SK-N-SH (cell line): ENCODE results near the gene PXYLP1. TPM values are rescaled to one million over a fixed set of nuclear protein-coding genes. Genes with fewer than 3 reads are reported as not detected.

Experiments used
- CTCF ChIA-PET: fragments of 300-600, 350-600 bp; formaldehyde crosslinking; extraction: SDS; loops from one replicate; lab custom pipeline; 2021; lab: Yijun Ruan, JAX
- POLR2A ChIA-PET: fragments of 350-600 bp; sonication (Branson Sonifier 250); formaldehyde crosslinking; extraction: SDS; loops from one replicate; lab custom pipeline; 2020; ENCODE audit warnings: antibody characterized with exemption, inconsistent platforms; lab: Yijun Ruan, JAX
- DNase-seq: peaks from one replicate; pipeline ENCODE4 v3.0.0; 2012
- H2AFZ ChIP-seq: fragments of 200-600 bp; sonication (generic); 2 replicates; pipeline ENCODE4 v1.8.1; 2016; ENCODE audit warnings: antibody characterized with exemption, mild to moderate bottlenecking, low read depth
- H3F3A ChIP-seq: fragments of 200-600 bp; sonication (generic); replicated peaks from 2 replicates; pipeline ENCODE3; 2016; ENCODE audit warnings: antibody characterized with exemption, mild to moderate bottlenecking; ENCODE audit not compliant: insufficient read depth
- H3K27ac ChIP-seq, 2 experiments: fragments of 200-500 bp in 1 of 2; fragments of 200-600 bp in 1 of 2; sonication (Bioruptor generic) in 1 of 2; sonication (generic), shearing (Covaris generic) in 1 of 2; 2 replicates each; pipeline versions ENCODE4 v1.5.1 to v1.6.1; 2014 to 2016; ENCODE audit warnings: low read depth in 2 of 2, inconsistent platforms in 1 of 2, low read length in 1 of 2, mild to moderate bottlenecking in 1 of 2, mixed read lengths in 1 of 2
- H3K27me3 ChIP-seq: fragments of 200-600 bp; sonication (generic), shearing (Covaris generic); 2 replicates; pipeline ENCODE4 v1.6.1; 2016; ENCODE audit warnings: mixed run types; ENCODE audit not compliant: insufficient read depth
- H3K36me3 ChIP-seq, 2 experiments: fragments of 200-500 bp in 1 of 2; fragments of 200-600 bp in 1 of 2; sonication (Bioruptor generic) in 1 of 2; sonication (generic) in 1 of 2; replicated peaks in 1 of 2; 2 replicates each; pipeline versions ENCODE3 to v1.5.1; 2014 to 2016; ENCODE audit warnings: low read length in 1 of 2, mild to moderate bottlenecking in 1 of 2; ENCODE audit not compliant: insufficient read depth in 2 of 2, control insufficient read depth in 1 of 2
- H3K4me1 ChIP-seq, 2 experiments: fragments of 200-500 bp in 1 of 2; fragments of 200-600 bp in 1 of 2; sonication (Bioruptor generic) in 1 of 2; sonication (generic), shearing (Covaris generic) in 1 of 2; 2 replicates each; pipeline versions ENCODE4 v1.5.1 to v1.6.1; 2014 to 2016; ENCODE audit warnings: low read depth in 1 of 2, low read length in 1 of 2, mixed run types in 1 of 2; ENCODE audit not compliant: insufficient read depth in 2 of 2, control insufficient read depth in 1 of 2
- H3K4me2 ChIP-seq: fragments of 200-600 bp; sonication (generic), shearing (Covaris generic); 2 replicates; pipeline ENCODE4 v1.6.1; 2017; ENCODE audit warnings: mixed run types
- H3K4me3 ChIP-seq, 2 experiments: fragments of 200-500 bp in 1 of 2; fragments of 200-600 bp in 1 of 2; sonication (Bioruptor generic) in 1 of 2; sonication (generic), shearing (Covaris generic) in 1 of 2; 2 replicates each; pipeline versions ENCODE4 v1.5.1 to v1.8.1; 2014 to 2016; ENCODE audit warnings: low read depth in 2 of 2, inconsistent platforms in 1 of 2, low read length in 1 of 2, mild to moderate bottlenecking in 1 of 2, mixed read lengths in 1 of 2, moderate library complexity in 1 of 2
- H3K79me2 ChIP-seq: fragments of 200-600 bp; sonication (generic); 2 replicates; pipeline ENCODE4 v1.8.1; 2017; ENCODE audit warnings: mild to moderate bottlenecking; ENCODE audit not compliant: insufficient read depth
- H3K9ac ChIP-seq: fragments of 200-600 bp; sonication (generic); 2 replicates; pipeline ENCODE4 v1.6.1; 2017; ENCODE audit warnings: mixed run types
- H3K9me2 ChIP-seq: fragments of 200-600 bp; sonication (generic); 2 replicates; pipeline ENCODE4 v1.6.1; 2017; ENCODE audit warnings: mixed run types
- H3K9me3 ChIP-seq: fragments of 200-600 bp; sonication (generic); 2 replicates; pipeline ENCODE4 v1.6.1; 2017; ENCODE audit warnings: mixed run types, mild to moderate bottlenecking, moderate library complexity
- H4K20me1 ChIP-seq: fragments of 200-600 bp; sonication (generic); 2 replicates; pipeline ENCODE4 v1.6.1; 2017; ENCODE audit warnings: mild to moderate bottlenecking, mixed run types; ENCODE audit not compliant: insufficient read depth
- FOXJ3 ChIP-seq: sonication (generic); formaldehyde crosslinking; IDR thresholded peaks from 2 replicates; pipeline ENCODE4 v1.5.1; 2020; ENCODE audit warnings: mild to moderate bottlenecking, missing genetic modification reagents
- FOXM1 ChIP-seq: IDR thresholded peaks from 2 replicates; pipeline ENCODE4 v1.4.0; 2012; ENCODE audit warnings: low read depth, mild to moderate bottlenecking
- NRF1 ChIP-seq: IDR thresholded peaks from 2 replicates; pipeline ENCODE4 v1.6.1; 2012; ENCODE audit warnings: low read depth, mild to moderate bottlenecking, low read length
- PBX3 ChIP-seq: IDR thresholded peaks from 2 replicates; pipeline ENCODE4; 2012
- POLR2AphosphoS5 ChIP-seq: IDR thresholded peaks from 2 replicates; pipeline ENCODE4 v1.6.1; 2012; ENCODE audit warnings: low read depth, low read length
- RAD21 ChIP-seq: IDR thresholded peaks from 2 replicates; pipeline ENCODE4 v1.6.1; 2012; ENCODE audit warnings: mild to moderate bottlenecking, low read length
- RCOR1 ChIP-seq: fragments of 150-350 bp; IDR thresholded peaks from 2 replicates; pipeline ENCODE4 v1.6.1; 2017; ENCODE audit warnings: antibody characterized with exemption, low read length
- REST ChIP-seq: IDR thresholded peaks from 2 replicates; pipeline ENCODE4 v1.6.1; 2012; ENCODE audit warnings: mild to moderate bottlenecking, low read depth, low read length, moderate library complexity
- RXRA ChIP-seq: IDR thresholded peaks from 2 replicates; pipeline ENCODE4 v1.4.0; 2012; ENCODE audit warnings: low read depth, mild to moderate bottlenecking, borderline replicate concordance
- SMC3 ChIP-seq: IDR thresholded peaks from 2 replicates; pipeline ENCODE4 v1.6.1; 2012; ENCODE audit warnings: low read depth, low read length, improper control_type of control experiment
- USF1 ChIP-seq: IDR thresholded peaks from 2 replicates; pipeline ENCODE4 v1.4.0; 2012; ENCODE audit warnings: low read depth, borderline replicate concordance
- USF2 ChIP-seq: fragments of 150-350 bp; IDR thresholded peaks from 2 replicates; pipeline ENCODE4 v1.6.1; 2017; ENCODE audit warnings: antibody characterized with exemption, low read length, low read depth, borderline replicate concordance
- WGBS: methylation state at CpG from one replicate; pipeline ENCODE4 v1.1.6; 2017; ENCODE audit warnings: low lambda C conversion rate; 5-methylcytosine and 5-hydroxymethylcytosine counted together
- polyA plus RNA-seq, 3 experiments: library from polyadenylated mRNA; depleted of rRNA; stranded (reverse); fragments of >200 nt; gene quantifications; 2 replicates each; pipeline ENCODE4 v1.2.3, GENCODE V29; 2012
- TF ChIP-seq, protein P1 (sequence below): fragments of 200-600 bp; sonication (generic); IDR thresholded peaks from 2 replicates; pipeline ENCODE4 v1.6.1; 2017; ENCODE audit warnings: antibody characterized with exemption, mild to moderate bottlenecking, moderate library complexity
- TF ChIP-seq, protein P2 (sequence below): fragments of 150-350 bp; IDR thresholded peaks from 2 replicates; pipeline ENCODE4 v1.6.1; 2016; ENCODE audit warnings: mild to moderate bottlenecking, low read depth, low read length

Gene PXYLP1
- polyA plus RNA-seq, 1 of the 3 experiments (the other 2 are of a cell fraction) = 8.6 TPM

- 34% methylated on average over 4 of the region's 4 CpGs for WGBS
- Histone ChIP-seq H3K9me3 (no peaks in the 10 kb centered on the region), H3K4me3 (no peak overlapping the region), H3K4me1 (no peaks in the 10 kb centered on the region), H3K4me2 (no peak overlapping the region), H3K36me3 (no peaks in the 10 kb centered on the region), H3K9ac (no peak overlapping the region), H3K9me2 (no peaks in the 10 kb centered on the region), H3K27ac (no peak overlapping the region), H4K20me1 (no peaks in the 10 kb centered on the region), H3K27me3 (no peaks in the 10 kb centered on the region; the same call in 1 of the 2 replicates), H2AFZ (no peak overlapping the region), H3K79me2 (no peaks in the 10 kb centered on the region), H3F3A (no peaks in the 10 kb centered on the region)
- POLR2A ChIA-PET = no interaction called here
- DNase-seq = no peak
- TF ChIP-seq FOXJ3 (CRISPR knock-in tag) (no peak), RXRA (no peak), NRF1 (no peak), POLR2AphosphoS5 (no peak), SMC3 (no peak)
- TF ChIP-seq, protein P1, sequence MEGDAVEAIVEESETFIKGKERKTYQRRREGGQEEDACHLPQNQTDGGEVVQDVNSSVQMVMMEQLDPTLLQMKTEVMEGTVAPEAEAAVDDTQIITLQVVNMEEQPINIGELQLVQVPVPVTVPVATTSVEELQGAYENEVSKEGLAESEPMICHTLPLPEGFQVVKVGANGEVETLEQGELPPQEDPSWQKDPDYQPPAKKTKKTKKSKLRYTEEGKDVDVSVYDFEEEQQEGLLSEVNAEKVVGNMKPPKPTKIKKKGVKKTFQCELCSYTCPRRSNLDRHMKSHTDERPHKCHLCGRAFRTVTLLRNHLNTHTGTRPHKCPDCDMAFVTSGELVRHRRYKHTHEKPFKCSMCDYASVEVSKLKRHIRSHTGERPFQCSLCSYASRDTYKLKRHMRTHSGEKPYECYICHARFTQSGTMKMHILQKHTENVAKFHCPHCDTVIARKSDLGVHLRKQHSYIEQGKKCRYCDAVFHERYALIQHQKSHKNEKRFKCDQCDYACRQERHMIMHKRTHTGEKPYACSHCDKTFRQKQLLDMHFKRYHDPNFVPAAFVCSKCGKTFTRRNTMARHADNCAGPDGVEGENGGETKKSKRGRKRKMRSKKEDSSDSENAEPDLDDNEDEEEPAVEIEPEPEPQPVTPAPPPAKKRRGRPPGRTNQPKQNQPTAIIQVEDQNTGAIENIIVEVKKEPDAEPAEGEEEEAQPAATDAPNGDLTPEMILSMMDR = no peak
- CTCF ChIA-PET = interaction anchor here (1.6 to 3.5 kb wide), 3 partner anchors 11 to 204 kb away, joined by 3 to 17 read pairs (median 9); partner anchors contain the start of gene PXYLP1
Measured at GRCh38 chr3:141203866-141204265, 27.8 kb upstream of the PXYLP1 start.

GRCh38 chr3:141204343-141204742 lies 27.3 kb upstream of the PXYLP1 start:
- no peaks in the 10 kb centered on the region for H4K20me1 ChIP-seq
- WGBS = 59% methylated on average over 4 of the region's 4 CpGs
- POLR2A ChIA-PET = no interaction called here
- no peak for TF ChIP-seq SMC3
- no peak for TF ChIP-seq USF1
- TF ChIP-seq, protein P1 = no peak
- TF ChIP-seq REST = no peak
- no peak for TF ChIP-seq FOXM1
- TF ChIP-seq PBX3 = no peak
- no peak for TF ChIP-seq RAD21
- TF ChIP-seq, protein P2, sequence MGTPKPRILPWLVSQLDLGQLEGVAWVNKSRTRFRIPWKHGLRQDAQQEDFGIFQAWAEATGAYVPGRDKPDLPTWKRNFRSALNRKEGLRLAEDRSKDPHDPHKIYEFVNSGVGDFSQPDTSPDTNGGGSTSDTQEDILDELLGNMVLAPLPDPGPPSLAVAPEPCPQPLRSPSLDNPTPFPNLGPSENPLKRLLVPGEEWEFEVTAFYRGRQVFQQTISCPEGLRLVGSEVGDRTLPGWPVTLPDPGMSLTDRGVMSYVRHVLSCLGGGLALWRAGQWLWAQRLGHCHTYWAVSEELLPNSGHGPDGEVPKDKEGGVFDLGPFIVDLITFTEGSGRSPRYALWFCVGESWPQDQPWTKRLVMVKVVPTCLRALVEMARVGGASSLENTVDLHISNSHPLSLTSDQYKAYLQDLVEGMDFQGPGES = no peak
- TF ChIP-seq NRF1 = no peak
- no peak for TF ChIP-seq RCOR1
- TF ChIP-seq USF2 = no peak

More at GRCh38 chr3:141204343-141204742, 27.3 kb upstream of the PXYLP1 start:
- H3K36me3 ChIP-seq = no peaks in the 10 kb centered on the region
- H3K9ac ChIP-seq = no peak overlapping the region
- no peaks in the 10 kb centered on the region for H3K79me2 ChIP-seq
- H3K4me3 ChIP-seq = no peak overlapping the region
- CTCF ChIA-PET = interaction anchor here (0.9 to 1.6 kb wide), 3 partner anchors 12 to 204 kb away, joined by 3 read pairs; partner anchors contain the start of gene PXYLP1
- H2AFZ ChIP-seq = no peak overlapping the region
- no peaks in the 10 kb centered on the region for H3K9me3 ChIP-seq
- no peaks in the 10 kb centered on the region; the same call in 1 of the 2 replicates for H3K27me3 ChIP-seq
- H3K9me2 ChIP-seq = no peaks in the 10 kb centered on the region
- no peak overlapping the region for H3K27ac ChIP-seq
- DNase-seq = no peak
- H3F3A ChIP-seq = no peaks in the 10 kb centered on the region
- H3K4me2 ChIP-seq = no peak overlapping the region
- H3K4me1 ChIP-seq = no peaks in the 10 kb centered on the region
